ENCODE data around the gene NPTXR.

NPTXR gene

GRCh38 chr22:38843657-38844314 lies at the start of gene NPTXR:
Gene NPTXR, minus strand, starts transcription at chr22:38844028.
- peak; percentile 86 for DNase-seq (ENCODE audit: low read depth, low spot score)

GRCh38 chr22:38891256-38891655 lies 47.4 kb upstream of the NPTXR start:
- no peak for DNase-seq (ENCODE audit: low read depth, low spot score)

- DNase-seq (ENCODE audit: low read depth, low spot score): no peak
Measured at GRCh38 chr22:38890377-38890776, 46.5 kb upstream of the NPTXR start.

GRCh38 chr22:38886333-38886732 lies 42.5 kb upstream of the NPTXR start:
- no peak for DNase-seq (ENCODE audit: low read depth, low spot score)

GRCh38 chr22:38882972-38883622 lies 39.3 kb upstream of the NPTXR start:
- no peak for DNase-seq (ENCODE audit: low read depth, low spot score)

- no peak for DNase-seq (ENCODE audit: low read depth, low spot score)
Measured at GRCh38 chr22:38881997-38882879, 38.4 kb upstream of the NPTXR start.

GRCh38 chr22:38881464-38881871 lies 37.6 kb upstream of the NPTXR start:
- peak; percentile 77 for DNase-seq (ENCODE audit: low read depth, low spot score)

GRCh38 chr22:38879961-38880360 lies 36.1 kb upstream of the NPTXR start:
- no peak for DNase-seq (ENCODE audit: low read depth, low spot score)

GRCh38 chr22:38879108-38879729 lies 35.4 kb upstream of the NPTXR start:
- DNase-seq (ENCODE audit: low read depth, low spot score): no peak

GRCh38 chr22:38878001-38878400 lies 34.2 kb upstream of the NPTXR start:
- DNase-seq (ENCODE audit: low read depth, low spot score): no peak

- DNase-seq (ENCODE audit: low read depth, low spot score): no peak
Measured at GRCh38 chr22:38874529-38875222, 30.8 kb upstream of the NPTXR start.

GRCh38 chr22:38873469-38874411 lies 29.9 kb upstream of the NPTXR start:
- no peak for DNase-seq (ENCODE audit: low read depth, low spot score)

- peak; percentile 57 for DNase-seq (ENCODE audit: low read depth, low spot score)
Measured at GRCh38 chr22:38872831-38873248, 29.0 kb upstream of the NPTXR start.

GRCh38 chr22:38872172-38872830 lies 28.5 kb upstream of the NPTXR start, which contains the start of gene CBX6:
Gene CBX6, minus strand, starts transcription at chr22:38872216. Its CDS starts 26 bp downstream, at chr22:38872190.
- DNase-seq (ENCODE audit: low read depth, low spot score): peak; percentile 99

- peak; percentile 54 for DNase-seq (ENCODE audit: low read depth, low spot score)
Measured at GRCh38 chr22:38871360-38872171, 27.7 kb upstream of the NPTXR start.

- DNase-seq (ENCODE audit: low read depth, low spot score): no peak
Measured at GRCh38 chr22:38870791-38871359, 27.0 kb upstream of the NPTXR start.

- peak; percentile 91 for DNase-seq (ENCODE audit: low read depth, low spot score)
Measured at GRCh38 chr22:38870312-38870741, 26.5 kb upstream of the NPTXR start.

- DNase-seq (ENCODE audit: low read depth, low spot score): no peak
Measured at GRCh38 chr22:38869663-38870062, 25.8 kb upstream of the NPTXR start.
